Heart left ventricle (tissue), 13 donors: ENCODE results near the gene KCNQ1OT1.

ENCODE experiments used
- CTCF ChIP-seq, 12 donors: fragments of 200-600 bp; sonication (generic) in 4 of 12; IDR thresholded peaks; one replicate each; pipeline versions ENCODE4 v1.5.0 to v1.8.0; 2018 to 2022; ENCODE audit warnings: antibody characterized with exemption in 12 of 12, mild to moderate bottlenecking in 5 of 12
- POLR2A ChIP-seq, 2 donors: fragments of 450-650 bp; IDR thresholded peaks; one replicate each; pipeline ENCODE4 v1.6.1; 2017; ENCODE audit warnings: antibody characterized with exemption in 2 of 2, mild to moderate bottlenecking in 2 of 2, moderate library complexity in 2 of 2
- donor health status: ischemic (EF 13 %, LVEDD 7.1; RV severe dilation, severe dysfunction).
- donor health status: DM: no; HTN: yes; CAD: no.
- donor health status: DM: no; HTN: no; CAD: no.
- donor health status: ischemic (EF 25% LVEDD 6.9; RV normal size, moderate dysfunction).
- donor health status: ischemic (EF 25% LVEDD 5.7; RV mildly dilated, moderate dysfunction).
- donor health status: ischemic (EF 35%, LVEDD 5.7; RV mildly dilated, moderate dysfunction).
- donor health status: nonischemic (EF 11% LVEDD 7.7; RV severe dilation, severe dysfunction).
- donor health status: DM: yes; HTN: yes; CAD: no.
- donor health status: PGD.
- donor health status: ischemic (EF 29% LVEDD 5.4; RV normal size, mild dysfunction).
- donor health status: nonischemic (EF 23%, LVEDD 6.1; RV moderate dilation, normal function).

- TF ChIP-seq CTCF (IDR thresholded peaks at IDR 0.05) (no peak), POLR2A (IDR thresholded peaks at IDR 0.05) (no peak)
These were observed 130.5 kb downstream of the KCNQ1OT1 start for GRCh38 chr11:2569321-2569721.
